HEK293 (cell line): ENCODE measurements around the gene IMPACT.

Source experiments
- BCL11B ChIP-seq: fragments of 450-650 bp; formaldehyde crosslinking; IDR thresholded peaks from 2 replicates; pipeline ENCODE4 v1.5.1; 2016; ENCODE audit warnings: low read depth, missing biosample characterization, missing genetic modification characterization
- FEZF1 ChIP-seq: fragments of 450-650 bp; formaldehyde crosslinking; IDR thresholded peaks from 2 replicates; pipeline ENCODE4 v1.5.1; 2016; ENCODE audit warnings: missing biosample characterization, missing genetic modification characterization
- GFI1B ChIP-seq: fragments of 450-650 bp; formaldehyde crosslinking; IDR thresholded peaks from 2 replicates; pipeline ENCODE4 v1.5.1; 2016; ENCODE audit warnings: missing biosample characterization, missing genetic modification characterization
- KLF1 ChIP-seq: fragments of 450-650 bp; formaldehyde crosslinking; IDR thresholded peaks from 2 replicates; pipeline ENCODE4 v1.5.1; 2016; ENCODE audit warnings: missing biosample characterization, missing genetic modification characterization
- MZF1 ChIP-seq: fragments of 450-650 bp; formaldehyde crosslinking; IDR thresholded peaks from 2 replicates; pipeline ENCODE4 v1.5.1; 2017; ENCODE audit warnings: missing biosample characterization, missing genetic modification characterization, borderline replicate concordance
- PRDM10 ChIP-seq: fragments of 450-650 bp; formaldehyde crosslinking; IDR thresholded peaks from 2 replicates; pipeline ENCODE4 v1.5.1; 2016; ENCODE audit warnings: missing biosample characterization, missing genetic modification characterization
- SETDB1 ChIP-seq: IDR thresholded peaks from one replicate; pipeline ENCODE4 v1.6.1; 2017; ENCODE audit warnings: mild to moderate bottlenecking, low read length, moderate library complexity, mixed read lengths; ENCODE audit not compliant: insufficient read length
- WT1 ChIP-seq: fragments of 450-650 bp; formaldehyde crosslinking; IDR thresholded peaks from 2 replicates; pipeline ENCODE4 v1.5.1; 2016; ENCODE audit warnings: missing biosample characterization, missing genetic modification characterization
- ZBTB1 ChIP-seq: fragments of 450-650 bp; formaldehyde crosslinking; IDR thresholded peaks from 2 replicates; pipeline ENCODE4 v1.5.1; 2016; ENCODE audit warnings: missing biosample characterization, missing genetic modification characterization
- ZBTB6 ChIP-seq: fragments of 450-650 bp; formaldehyde crosslinking; IDR thresholded peaks from 2 replicates; pipeline ENCODE4 v1.5.1; 2017; ENCODE audit warnings: missing biosample characterization, missing genetic modification characterization
- ZFP41 ChIP-seq: fragments of 450-650 bp; formaldehyde crosslinking; IDR thresholded peaks from 2 replicates; pipeline ENCODE4 v1.5.1; 2016; ENCODE audit warnings: missing biosample characterization, missing genetic modification characterization, borderline replicate concordance
- ZNF133 ChIP-seq: fragments of 450-650 bp; formaldehyde crosslinking; IDR thresholded peaks from 2 replicates; pipeline ENCODE4 v1.5.1; 2016; ENCODE audit warnings: missing biosample characterization, missing genetic modification characterization
- ZNF18 ChIP-seq: fragments of 450-650 bp; formaldehyde crosslinking; IDR thresholded peaks from 2 replicates; pipeline ENCODE4 v1.5.1; 2016; ENCODE audit warnings: missing biosample characterization, missing genetic modification characterization
- ZNF280D ChIP-seq: fragments of 450-650 bp; formaldehyde crosslinking; IDR thresholded peaks from 2 replicates; pipeline ENCODE4 v1.5.1; 2016; ENCODE audit warnings: missing biosample characterization, missing genetic modification characterization
- ZNF302 ChIP-seq: fragments of 450-650 bp; formaldehyde crosslinking; IDR thresholded peaks from 2 replicates; pipeline ENCODE4 v1.5.1; 2016; ENCODE audit warnings: missing biosample characterization, missing genetic modification characterization, low read depth
- ZNF335 ChIP-seq: fragments of 450-650 bp; formaldehyde crosslinking; conservative IDR thresholded peaks from 2 replicates; pipeline ENCODE4 v1.5.1; 2016; ENCODE audit warnings: missing biosample characterization, missing genetic modification characterization
- ZNF426 ChIP-seq: fragments of 450-650 bp; formaldehyde crosslinking; IDR thresholded peaks from 2 replicates; pipeline ENCODE4 v1.5.1; 2017; ENCODE audit warnings: missing biosample characterization, missing genetic modification characterization, mild to moderate bottlenecking, inconsistent platforms, moderate library complexity
- ZNF560 ChIP-seq: fragments of 450-650 bp; formaldehyde crosslinking; IDR thresholded peaks from 2 replicates; pipeline ENCODE4 v1.5.1; 2017; ENCODE audit warnings: missing biosample characterization, missing genetic modification characterization, borderline replicate concordance
- ZNF580 ChIP-seq: fragments of 450-650 bp; formaldehyde crosslinking; IDR thresholded peaks from 2 replicates; pipeline ENCODE4 v1.5.1; 2016; ENCODE audit warnings: missing biosample characterization, missing genetic modification characterization
- ZNF621 ChIP-seq: fragments of 450-650 bp; formaldehyde crosslinking; IDR thresholded peaks from 2 replicates; pipeline ENCODE4 v1.5.1; 2017; ENCODE audit warnings: missing biosample characterization, missing genetic modification characterization
- ZNF623 ChIP-seq: fragments of 450-650 bp; formaldehyde crosslinking; IDR thresholded peaks from 2 replicates; pipeline ENCODE4 v1.5.1; 2016; ENCODE audit warnings: missing biosample characterization, missing genetic modification characterization
- ZNF626 ChIP-seq: fragments of 450-650 bp; sonication (Bioruptor Pico); formaldehyde crosslinking; IDR thresholded peaks from 2 replicates; pipeline ENCODE4 v1.5.1; 2018; ENCODE audit warnings: missing biosample characterization, missing genetic modification characterization, inconsistent platforms
- ZNF645 ChIP-seq: fragments of 450-650 bp; formaldehyde crosslinking; IDR thresholded peaks from 2 replicates; pipeline ENCODE4; 2016; ENCODE audit warnings: missing biosample characterization, missing genetic modification characterization
- ZNF701 ChIP-seq: fragments of 450-650 bp; formaldehyde crosslinking; IDR thresholded peaks from 2 replicates; pipeline ENCODE4 v1.5.1; 2016; ENCODE audit warnings: missing biosample characterization, missing genetic modification characterization
- ZNF747 ChIP-seq: fragments of 450-650 bp; formaldehyde crosslinking; IDR thresholded peaks from 2 replicates; pipeline ENCODE4 v1.5.1; 2016; ENCODE audit warnings: missing biosample characterization, missing genetic modification characterization
- ZSCAN23 ChIP-seq: fragments of 450-650 bp; formaldehyde crosslinking; IDR thresholded peaks from 2 replicates; pipeline ENCODE4 v1.5.1; 2016; ENCODE audit warnings: missing biosample characterization, missing genetic modification characterization
- ZSCAN4 ChIP-seq: fragments of 450-650 bp; formaldehyde crosslinking; IDR thresholded peaks from 2 replicates; pipeline ENCODE4 v1.5.1; 2017; ENCODE audit warnings: missing biosample characterization, missing genetic modification characterization

The IMPACT gene

GRCh38 chr18:24426398-24427294, at the start of gene IMPACT (continued):
- peak; percentile 89 for TF ChIP-seq PRDM10 (tag by site-specific recombination)
- no peak for TF ChIP-seq ZSCAN23 (tag by site-specific recombination)
- TF ChIP-seq ZNF335, result peak; percentile 96
- TF ChIP-seq KLF1, result no peak; the same call in 1 of the 2 replicates
- no peak for TF ChIP-seq ZNF560 (tag by site-specific recombination)
- TF ChIP-seq SETDB1, result peak; percentile 62
- TF ChIP-seq ZNF645, result no peak
- no peak for TF ChIP-seq ZSCAN4 (tag by site-specific recombination)
- TF ChIP-seq WT1, result no peak
- TF ChIP-seq ZFP41 (tag by site-specific recombination), result no peak
- TF ChIP-seq BCL11B, result no peak; the same call in 1 of the 2 replicates
- TF ChIP-seq GFI1B (tag by site-specific recombination), result no peak
- no peak for TF ChIP-seq ZNF302 (tag by site-specific recombination)
- TF ChIP-seq ZNF133, result no peak
- no peak for TF ChIP-seq ZNF18 (tag by site-specific recombination)
- TF ChIP-seq ZNF623, result no peak
- no peak for TF ChIP-seq ZNF701 (tag by site-specific recombination)
- 0 out of 2 replicates have a peak, but pooled peaks have one; percentile 29 for TF ChIP-seq ZBTB6 (tag by site-specific recombination)
- TF ChIP-seq ZNF426 (tag by site-specific recombination), result no peak
- TF ChIP-seq ZNF280D (tag by site-specific recombination), result no peak
- TF ChIP-seq ZNF747 (tag by site-specific recombination), result no peak
- peak; percentile 100 for TF ChIP-seq ZNF580 (tag by site-specific recombination)
- TF ChIP-seq FEZF1 (tag by site-specific recombination), result no peak
- no peak for TF ChIP-seq ZBTB1
- TF ChIP-seq ZNF621 (tag by site-specific recombination), result no peak
- TF ChIP-seq MZF1 (tag by site-specific recombination), result no peak
- TF ChIP-seq ZNF626 (tag by site-specific recombination), result 0 out of 2 replicates have a peak, but pooled peaks have one; percentile 25
